HG02623 (cell line): Measurements from ENCODE around the gene TEAD4.

Source experiments
- ATAC-seq: cut with Tn5 transposase; IDR thresholded peaks from one replicate; pipeline ENCODE4 v1.9.1; 2021; ENCODE audit warnings: moderate library complexity; ENCODE audit not compliant: unreplicated experiment

TEAD4 gene

DNA sequence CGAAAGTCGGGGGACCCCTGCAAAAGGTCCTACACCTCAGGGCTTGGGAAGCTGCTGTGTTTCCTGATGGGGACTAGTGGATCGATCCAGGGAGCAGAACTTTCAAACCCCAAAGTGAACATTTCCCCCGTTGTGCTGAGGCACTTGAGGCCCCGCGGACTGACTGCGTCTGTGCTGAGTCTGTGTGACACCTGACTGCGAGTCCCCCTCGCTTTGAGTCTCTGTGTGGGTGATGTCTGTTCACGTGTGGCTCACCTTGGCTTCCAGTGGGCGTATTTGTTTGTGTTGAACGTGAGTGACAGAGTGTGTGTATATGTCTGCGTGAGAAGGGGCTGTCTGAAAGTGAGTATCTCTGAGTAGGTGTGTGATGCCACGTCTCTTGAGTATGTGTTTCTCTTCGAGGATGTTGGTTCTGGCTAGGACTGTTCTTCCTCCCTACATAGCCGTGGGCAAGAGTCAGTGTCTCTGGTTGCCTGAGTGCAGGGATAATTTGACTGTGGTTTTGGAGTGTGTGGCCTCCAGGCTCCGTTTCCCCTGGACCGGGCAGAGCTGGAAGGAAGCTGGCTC, 1.3 kb downstream of the TEAD4 start:
- ATAC-seq, result no peak

DNA sequence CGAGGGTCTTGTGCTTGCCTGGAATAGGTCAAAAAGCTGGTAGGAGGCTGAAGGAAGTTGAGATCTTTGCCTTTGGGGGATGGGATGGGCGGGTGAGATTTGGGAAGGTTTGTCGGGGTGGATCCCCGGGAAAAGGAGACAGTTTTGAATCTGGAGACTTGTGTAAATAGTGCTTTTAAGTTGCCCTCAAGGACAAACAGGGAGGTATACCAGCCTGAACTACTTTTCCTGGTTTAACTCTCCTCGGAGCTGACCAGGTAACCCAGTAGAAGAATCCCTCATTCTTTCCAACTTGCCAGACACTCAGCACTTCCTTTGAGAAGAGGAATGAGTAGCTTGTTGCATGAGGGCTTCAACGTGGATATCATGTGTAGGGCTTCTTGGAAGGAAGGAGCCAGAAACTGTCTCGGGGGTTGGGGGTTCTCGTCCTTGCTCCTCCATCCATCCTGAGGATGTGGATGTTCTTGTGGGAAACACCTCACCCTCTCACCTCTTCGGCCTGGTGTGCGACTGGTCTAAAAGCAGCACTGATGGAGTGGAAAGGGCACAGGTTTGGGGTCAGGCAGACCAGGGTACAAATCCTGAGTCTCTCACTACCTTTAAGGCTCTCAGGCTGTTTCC, 1.9 kb downstream of the TEAD4 start:
- ATAC-seq, result no peak

DNA sequence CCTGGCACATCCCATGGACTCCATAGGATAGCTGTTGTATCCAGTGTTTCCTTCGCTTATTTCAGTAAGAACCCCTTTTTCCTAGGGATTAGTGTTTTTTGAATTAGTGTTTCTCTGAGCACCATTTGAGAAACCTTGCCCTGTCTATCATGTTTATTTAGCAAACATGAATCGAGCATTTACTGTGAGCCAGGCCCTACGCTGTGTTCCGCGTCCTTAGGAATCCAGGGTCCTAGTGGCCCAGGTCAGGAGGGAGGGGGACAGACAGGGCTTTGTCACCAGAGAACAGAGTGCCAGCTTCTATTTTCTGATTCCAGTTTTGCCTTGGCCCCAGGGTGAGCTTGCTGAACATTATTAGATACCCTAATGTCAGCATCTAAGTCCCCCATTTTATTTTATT, 2.5 kb downstream of the TEAD4 start:
- ATAC-seq, result no peak

DNA sequence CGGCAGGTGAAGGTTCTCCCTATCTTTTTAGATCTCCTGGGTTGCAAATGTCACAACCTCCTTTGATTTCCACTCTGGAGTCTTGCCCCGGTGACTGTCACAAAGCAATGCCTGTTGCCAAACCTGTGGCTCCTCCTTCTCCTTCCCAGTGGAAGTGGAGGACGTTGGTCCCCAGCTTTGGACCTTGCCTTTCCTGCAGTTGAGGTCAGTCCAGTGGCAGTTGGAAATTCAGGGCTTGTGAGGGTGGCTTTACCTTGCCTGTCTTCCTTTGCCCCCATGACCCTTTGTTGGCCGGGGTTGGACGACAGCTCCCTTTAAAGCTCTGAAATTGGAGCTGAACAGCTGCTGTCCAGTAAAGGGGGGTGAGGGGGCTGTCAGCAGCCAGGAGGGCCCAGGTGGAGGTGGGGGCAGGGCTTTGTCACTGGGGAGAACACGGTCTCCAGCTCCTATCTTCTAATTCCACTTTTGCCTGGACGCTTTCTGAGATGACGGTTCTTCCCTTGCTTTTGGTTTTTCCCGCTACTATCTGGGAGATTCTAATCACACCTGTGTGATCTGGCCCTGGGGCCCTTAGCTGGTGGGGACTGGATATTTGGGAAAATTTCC, 4.1 kb downstream of the TEAD4 start:
- ATAC-seq, result no peak

DNA sequence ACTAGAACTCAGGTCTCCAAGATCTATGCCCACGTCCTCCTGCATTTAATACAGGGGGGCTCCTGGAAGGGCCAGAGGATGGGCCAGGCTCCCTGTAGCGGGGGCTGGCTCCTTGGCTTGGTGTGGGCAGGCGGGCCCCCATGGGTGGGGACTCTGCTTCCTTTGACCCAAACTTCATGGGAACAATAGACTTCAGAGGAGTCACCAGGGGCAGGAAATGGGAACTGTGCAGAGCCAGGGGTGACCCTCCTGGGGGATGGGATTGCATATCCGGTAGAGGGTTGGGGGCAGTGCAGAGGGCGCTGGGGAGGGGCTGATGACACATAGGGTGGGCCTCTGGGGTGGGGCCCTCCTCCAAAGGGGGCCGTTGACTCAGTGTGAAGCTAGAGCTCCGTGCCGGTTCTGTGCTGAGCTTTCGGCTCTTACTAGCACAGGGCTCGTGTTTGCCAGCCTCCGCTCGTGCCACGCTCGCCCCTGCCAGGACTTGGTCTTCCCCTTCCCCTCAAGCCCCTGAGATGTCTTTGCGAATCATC, 4.6 kb downstream of the TEAD4 start:
- ATAC-seq, result no peak

DNA sequence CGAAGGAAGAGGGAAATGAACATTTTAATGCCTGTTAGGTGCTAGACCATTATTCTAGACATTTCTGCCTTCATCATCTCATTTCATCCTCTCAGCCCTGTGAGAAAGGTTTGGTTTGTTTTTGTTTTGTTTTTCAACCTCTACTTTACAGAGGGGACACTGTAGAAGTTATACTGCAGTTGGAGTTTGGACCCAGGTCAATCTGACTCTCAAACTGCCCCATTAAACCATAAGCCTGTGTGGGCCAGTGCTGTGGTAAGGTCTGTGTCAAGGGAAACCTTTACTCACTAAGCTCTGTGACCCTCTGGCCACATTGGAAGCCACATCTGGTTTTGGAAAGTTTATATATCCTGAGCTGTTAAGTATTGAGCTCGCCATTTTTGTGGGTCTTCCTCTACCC, 8.5 kb downstream of the TEAD4 start:
- ATAC-seq, result no peak

DNA sequence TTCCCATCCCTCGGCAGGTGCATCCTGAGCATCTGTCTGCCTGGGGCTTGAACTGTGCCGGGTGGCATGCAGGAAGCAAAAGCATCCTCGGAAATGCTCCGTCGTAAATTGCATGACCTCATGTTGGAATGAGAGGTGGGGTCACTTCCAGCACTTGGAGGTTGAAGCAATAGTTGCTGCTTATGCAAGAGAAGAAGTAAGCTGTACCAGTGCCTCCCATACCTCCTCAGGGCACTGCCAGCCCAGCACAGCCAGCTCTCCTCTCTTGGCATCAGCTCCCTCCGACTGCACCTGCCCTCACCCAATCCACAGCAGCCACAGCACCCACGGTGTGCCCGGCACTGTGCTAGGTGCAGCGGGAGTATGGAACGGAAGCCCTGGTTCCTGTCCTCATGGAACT, 11.5 kb downstream of the TEAD4 start:
- no peak for ATAC-seq

DNA sequence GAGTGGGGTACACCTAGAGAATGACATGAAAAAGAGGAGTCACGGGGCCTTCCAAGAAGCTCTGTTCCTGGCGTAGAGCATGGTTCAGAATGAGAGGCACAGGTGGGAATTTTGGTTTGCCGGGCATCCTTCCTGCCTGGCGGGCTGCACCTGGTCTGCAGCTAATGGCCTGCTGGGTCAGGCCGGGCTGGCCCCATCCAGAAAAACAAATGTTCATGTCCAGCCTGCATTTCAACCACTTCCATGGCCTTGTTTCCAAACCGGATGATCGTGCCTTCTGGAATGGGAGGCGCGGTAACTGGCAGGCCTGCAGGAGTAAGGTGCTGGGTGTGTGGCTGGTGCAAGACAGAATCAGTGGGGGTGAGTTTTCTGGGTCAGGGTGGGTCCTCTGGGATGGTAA, 14.4 kb downstream of the TEAD4 start:
- no peak for ATAC-seq

DNA sequence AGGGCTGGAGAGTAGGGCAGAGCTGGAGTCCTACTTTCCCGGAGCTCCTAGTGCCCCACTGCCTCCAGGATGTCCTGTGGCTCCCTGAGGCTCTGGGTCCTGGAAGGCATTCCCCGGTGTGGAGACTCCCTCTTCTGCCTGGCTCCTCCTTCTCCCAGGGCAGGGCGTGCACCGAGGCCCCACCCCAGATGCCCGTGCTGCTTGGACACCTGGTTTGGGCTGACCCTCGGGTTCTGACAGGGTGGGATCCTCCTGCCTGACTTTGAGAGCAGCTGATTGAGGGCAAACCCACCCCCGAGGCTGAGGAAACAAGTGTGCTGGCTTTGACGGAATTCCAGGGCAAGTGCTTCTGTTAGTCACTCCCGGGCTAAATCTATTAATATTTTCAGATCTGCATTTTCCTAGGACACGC, 15.4 kb downstream of the TEAD4 start:
- no peak for ATAC-seq

DNA sequence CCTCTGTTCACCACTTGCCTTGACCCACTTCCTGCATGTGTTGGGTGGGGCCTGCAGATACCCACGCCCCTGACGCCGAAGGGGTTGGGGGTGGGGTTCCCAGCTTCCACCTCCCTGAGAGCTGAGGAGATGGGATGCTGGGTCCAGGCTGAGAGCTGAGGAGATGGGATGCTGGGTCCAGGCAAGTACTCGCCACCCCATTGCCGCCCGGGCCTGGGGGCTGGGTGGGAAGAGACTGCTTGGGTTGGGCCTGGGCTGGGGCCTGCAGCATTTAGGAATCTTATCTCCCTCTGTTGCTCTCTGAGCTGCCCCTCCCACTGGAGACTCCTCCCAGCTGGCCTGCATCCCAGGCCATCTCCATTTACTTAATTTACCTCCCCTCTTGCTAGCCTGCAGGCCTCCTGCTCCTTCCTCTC, 17.4 kb downstream of the TEAD4 start:
- no peak for ATAC-seq

DNA sequence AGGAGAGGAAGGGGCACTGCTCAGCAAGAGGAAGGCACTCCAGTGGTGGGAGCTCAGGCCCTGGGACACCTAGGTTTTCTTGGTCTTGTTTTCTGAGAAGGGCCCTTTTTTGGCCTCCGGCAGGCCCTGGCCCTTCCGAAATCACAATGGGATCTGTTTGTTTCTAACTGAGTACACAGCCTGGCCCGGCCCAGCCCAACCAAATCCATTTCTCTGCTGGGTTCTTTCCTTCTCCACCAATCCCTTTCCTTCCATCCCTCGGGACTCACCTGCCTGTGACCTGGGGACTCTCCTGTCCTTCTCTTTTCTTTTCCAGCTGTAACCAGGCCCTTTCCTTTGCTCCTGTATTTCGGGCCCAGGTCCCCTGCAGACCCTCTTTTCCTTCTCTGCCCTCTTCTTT, 18.6 kb downstream of the TEAD4 start:
- no peak for ATAC-seq

DNA sequence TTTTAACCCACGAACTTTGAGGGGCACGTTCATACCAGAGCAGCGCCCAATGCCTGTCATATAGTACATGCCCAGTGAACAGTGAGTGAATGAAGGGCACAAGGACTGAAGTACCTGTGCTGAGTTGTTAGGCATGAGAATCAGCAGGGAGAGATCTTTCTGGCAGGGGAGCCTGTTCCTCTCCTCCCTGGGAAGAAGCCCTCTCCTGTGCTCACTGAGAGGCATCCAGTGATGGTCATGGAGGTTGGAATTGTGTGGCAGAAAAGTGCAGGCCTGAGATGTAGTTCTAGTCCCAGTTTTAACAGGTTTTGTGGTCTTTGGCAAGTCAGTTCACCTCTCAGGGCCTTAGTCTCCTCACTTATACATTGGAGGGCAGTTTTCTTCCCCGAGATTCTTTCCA, 20.6 kb downstream of the TEAD4 start:
- ATAC-seq, result no peak

DNA sequence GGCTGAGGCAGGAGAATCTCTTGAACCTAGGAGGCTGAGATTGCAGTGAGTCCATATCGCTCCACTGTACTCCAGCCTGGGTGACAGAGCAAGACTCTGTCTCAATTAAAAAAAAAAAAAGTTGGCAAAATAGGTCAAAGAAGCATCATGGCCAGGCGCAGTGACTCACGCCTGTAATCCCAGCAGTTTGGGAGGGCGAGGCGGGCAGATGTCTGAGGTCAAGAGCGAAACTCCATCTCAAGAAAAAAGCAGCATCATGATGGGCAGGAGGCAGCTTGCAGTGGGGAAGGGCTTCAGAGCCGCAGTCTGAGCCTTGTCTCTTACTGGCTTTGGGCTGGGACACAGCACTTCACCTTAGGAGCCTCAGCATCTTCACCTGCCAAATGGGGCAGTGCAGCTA, 21.4 kb downstream of the TEAD4 start:
- ATAC-seq, result no peak

DNA sequence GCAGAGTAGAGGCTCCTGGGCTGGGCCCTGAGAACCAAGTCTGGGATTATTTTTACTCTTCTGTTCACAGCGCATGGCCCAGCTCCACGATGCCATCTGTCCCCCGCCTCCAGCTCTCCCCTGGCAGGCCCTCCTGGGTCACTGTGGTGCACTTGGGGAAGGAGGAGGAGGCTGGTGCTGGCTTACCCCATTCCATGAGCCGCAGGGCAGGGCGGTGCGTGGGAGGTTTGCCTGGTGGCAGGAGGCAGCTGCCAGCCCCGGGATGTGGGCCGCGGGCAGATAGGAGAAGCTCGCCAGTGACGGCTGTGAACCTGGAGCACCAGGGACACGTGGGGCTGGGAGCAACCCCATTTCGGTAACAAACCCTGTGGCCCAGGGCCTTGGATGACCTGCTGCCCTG, 23.2 kb downstream of the TEAD4 start:
- no peak for ATAC-seq

DNA sequence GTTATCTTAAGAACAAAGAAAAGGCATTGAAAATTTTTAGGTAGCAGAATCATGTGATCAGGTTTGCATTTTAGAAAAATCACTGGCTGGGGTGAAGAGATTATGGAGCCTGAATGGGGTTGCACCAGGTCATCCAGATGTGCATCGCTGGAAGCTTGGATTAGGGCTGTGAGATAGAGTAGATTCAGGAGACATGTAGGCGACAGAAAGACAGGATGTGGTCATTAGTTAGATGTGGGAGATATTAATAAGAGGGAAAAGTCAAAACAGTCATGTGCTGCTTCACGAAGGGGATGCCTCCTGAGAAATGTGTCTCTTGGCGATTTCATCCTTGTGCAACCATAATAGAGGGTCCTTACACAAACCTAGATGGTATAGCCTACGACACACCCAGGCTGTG, 25.1 kb downstream of the TEAD4 start:
- no peak for ATAC-seq

DNA sequence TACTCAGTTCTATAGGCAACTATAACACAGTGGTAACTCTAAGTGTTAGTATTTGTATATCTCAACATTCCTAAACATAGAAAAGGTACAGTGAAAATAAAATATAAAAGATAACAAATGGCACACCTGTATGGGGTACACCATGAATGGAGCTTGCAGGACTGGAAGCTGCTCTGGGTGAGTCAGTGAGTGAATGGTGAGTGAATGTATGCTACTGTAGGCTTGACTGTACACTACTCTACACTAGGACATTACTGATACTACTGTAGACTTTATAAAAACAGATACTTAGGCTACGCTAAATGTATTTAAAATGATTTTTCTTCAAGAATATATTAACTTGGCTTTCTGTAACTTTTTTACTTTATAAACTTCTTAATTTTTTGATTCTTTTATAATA, 25.5 kb downstream of the TEAD4 start:
- ATAC-seq, result no peak

DNA sequence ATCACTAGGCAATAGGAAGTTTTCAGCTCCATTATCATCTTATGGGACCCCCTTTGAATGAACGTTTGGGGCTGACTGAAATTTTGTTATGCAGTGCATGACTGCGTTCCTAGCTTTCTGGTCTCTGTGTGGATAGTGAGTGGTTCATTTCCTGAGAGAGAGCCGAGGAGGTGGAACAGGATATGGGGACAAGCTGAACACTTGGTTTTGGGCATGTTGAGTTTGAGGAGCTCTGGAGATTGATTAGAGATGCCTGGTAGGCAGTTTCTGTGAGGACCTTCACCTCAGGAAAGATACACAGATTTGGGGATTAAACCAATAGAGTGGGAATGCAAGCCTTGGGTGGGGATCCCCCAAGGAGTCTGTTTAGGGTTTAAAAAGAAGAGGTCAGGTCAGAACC, 27.7 kb downstream of the TEAD4 start:
- ATAC-seq, result no peak

DNA sequence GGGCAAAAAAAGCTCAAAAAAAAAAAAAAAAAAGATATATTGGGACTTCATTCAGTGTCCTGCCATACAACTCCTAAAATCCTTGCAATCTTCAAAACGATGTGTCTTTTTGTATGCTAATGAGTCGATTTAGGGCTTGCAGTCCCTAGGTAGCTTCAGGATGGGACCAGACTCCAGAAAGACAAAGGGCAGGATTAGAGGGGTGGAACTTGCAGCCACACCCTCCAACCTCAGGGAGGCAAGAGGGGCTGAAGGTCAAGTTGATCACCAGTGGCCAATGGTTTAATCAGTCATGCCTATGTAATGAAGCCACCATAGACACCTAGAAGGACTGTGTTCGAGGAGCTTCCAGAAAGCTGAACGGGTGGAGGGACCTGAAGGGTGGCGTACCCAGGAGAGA, 29.3 kb downstream of the TEAD4 start:
- no peak for ATAC-seq

DNA sequence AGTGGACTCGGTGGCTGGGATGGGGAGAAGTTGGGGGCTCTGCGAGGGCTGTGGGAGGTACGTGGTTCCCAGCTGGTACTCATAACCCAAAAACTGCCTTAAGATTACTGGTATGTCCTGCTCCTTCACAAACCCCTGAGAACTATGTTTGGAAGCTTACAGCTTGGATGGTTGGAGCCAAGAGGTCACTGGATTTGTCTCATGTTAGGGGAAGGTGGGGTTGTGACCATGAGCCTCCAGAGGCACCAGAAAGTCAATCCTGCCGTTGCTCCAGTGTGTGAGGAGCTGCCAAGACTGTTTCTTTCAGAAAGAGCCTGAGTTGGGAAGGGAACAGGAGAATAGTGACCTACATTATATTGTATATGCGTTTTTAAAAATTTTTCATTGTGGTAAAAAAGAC, 33.5 kb downstream of the TEAD4 start:
- no peak for ATAC-seq

DNA sequence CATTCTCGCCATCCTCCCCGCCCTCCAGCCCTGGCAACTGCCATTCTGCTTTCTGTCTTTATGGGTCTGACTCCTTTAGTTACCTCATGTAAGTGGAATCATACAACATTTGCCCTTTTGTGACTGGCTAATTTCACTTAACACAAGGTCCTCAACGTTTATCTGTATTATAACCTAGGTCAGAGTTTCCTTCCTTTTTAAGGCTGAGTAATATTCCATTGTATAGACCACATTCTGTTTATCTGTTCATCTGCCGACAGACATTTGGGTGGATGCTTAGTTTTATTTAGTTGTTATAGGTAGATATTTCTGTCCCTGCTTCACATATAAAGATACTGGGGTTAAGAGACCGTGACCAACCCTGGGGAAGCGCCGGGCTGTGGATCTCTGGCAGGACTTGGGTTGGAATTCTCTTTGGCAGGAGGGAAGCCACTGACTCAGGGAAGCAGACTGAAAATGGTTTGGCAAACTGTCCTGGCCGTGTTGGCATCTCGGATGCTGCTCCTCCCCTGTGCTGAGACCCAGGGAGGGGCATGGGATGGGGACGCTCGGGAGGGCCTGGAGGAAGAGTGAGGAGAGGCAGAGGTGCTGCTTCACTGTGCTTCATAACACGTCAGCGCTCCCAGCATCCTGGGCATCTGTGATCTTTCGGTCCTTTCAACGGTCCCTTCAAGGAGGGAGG, 38.9 kb downstream of the TEAD4 start:
- no peak for ATAC-seq

DNA sequence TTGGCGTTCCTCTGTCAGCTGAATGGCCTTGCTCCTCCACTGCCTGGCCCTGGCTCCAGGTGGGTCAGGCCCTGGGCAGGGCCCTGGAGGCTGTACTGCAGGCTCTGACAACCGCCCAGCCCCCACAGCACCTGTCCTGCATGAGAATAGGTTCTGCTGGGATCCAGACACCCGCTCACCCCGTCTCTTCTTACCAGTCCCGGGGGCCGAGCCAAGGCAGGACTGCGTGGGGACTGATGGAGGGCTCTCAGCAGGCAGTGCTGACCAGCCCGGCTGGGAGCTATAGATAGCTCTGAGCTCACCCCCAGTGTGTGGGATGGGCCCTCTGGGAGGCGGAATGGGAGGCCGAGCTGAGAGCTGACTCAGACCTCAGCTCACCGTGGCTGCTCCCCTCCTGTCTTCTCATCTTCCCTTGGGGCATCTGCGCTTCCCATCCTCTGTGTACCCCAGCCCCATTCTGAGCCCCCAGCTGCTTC, 39.6 kb downstream of the TEAD4 start:
- no peak for ATAC-seq

DNA sequence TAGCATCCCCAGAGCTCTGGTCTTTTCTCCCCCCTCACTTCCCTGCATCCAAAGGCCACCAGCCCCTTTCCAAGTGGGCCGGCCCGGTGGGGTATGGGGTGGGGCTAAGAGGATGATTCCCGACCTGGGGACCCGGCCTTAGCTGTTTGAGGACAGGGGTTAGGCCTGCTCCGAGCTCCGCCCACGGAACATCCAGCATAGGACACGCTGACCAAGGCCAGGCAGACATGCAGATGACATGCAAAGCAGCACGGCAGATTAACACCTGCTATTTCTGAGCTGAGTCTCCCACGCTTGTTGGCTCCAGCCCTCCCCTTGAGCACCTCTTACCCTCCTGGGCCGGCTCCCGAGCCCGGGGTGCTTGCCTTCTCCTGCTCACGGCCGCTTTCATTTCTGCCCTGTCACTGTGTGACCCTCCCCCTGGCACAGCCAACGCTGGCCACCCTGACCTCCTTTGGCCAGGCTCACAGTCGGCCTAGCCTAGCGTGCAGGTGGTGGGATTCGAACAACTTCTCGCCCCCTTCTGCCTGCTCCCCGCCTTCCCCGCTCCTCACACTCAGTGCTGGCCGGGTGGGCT, 40.2 kb downstream of the TEAD4 start:
- ATAC-seq, result no peak
